Neural crest cell (in vitro differentiated cells): Measurements from ENCODE around the gene SBF2. TPM values are rescaled to one million over a fixed set of nuclear protein-coding genes. Genes with fewer than 3 reads are reported as not detected.
"Not testable (repeated sequence)": the region's sequence is repeated elsewhere in the genome, so short reads cannot be mapped to it uniquely, and the experiment has no call there.

Experiments used
- DNase-seq: peaks from one replicate; pipeline ENCODE4 v3.0.0; 2021; ENCODE audit warnings: low read depth, mixed read lengths, low spot score
- H3K27ac Mint-ChIP-seq: one replicate; pipeline ENCODE4 v1.8.0; 2021; ENCODE audit warnings: mild to moderate bottlenecking, mixed read lengths; ENCODE audit not compliant: unreplicated experiment
- H3K27me3 Mint-ChIP-seq: 2 replicates; pipeline ENCODE4 v1.8.0; 2021; ENCODE audit warnings: low read depth, mild to moderate bottlenecking, mixed read lengths
- H3K36me3 Mint-ChIP-seq: 2 replicates; pipeline ENCODE4 v1.8.0; 2021; ENCODE audit warnings: low read depth, mild to moderate bottlenecking, mixed read lengths
- H3K4me1 Mint-ChIP-seq: 2 replicates; pipeline ENCODE4 v1.8.0; 2021; ENCODE audit warnings: mixed read lengths
- H3K4me3 Mint-ChIP-seq: one replicate; pipeline ENCODE4 v1.8.0; 2021; ENCODE audit warnings: mild to moderate bottlenecking, mixed read lengths
- H3K9me3 Mint-ChIP-seq: 2 replicates; pipeline ENCODE4 v1.8.0; 2021; ENCODE audit warnings: mixed read lengths
- CTCF ChIP-seq: fragments of 200-600 bp; sonication (generic); conservative IDR thresholded peaks from 2 replicates; pipeline ENCODE4 v1.5.0; 2021; ENCODE audit warnings: antibody characterized with exemption, mild to moderate bottlenecking
- total RNA-seq: library from RNA; stranded (reverse); gene quantifications from 2 replicates; pipeline ENCODE4 v1.2.1, GENCODE V29; 2021

The SBF2 gene
- total RNA-seq, 1 donor from 2014 or later: 30.2 TPM

- DNase-seq: no peak
- Mint-ChIP-seq H3K27me3 (no peaks in the 10 kb centered on the region), H3K36me3 (peaks cover 3% of the 10 kb centered on the region), H3K4me3 (no peak overlapping the region), H3K4me1 (no peaks in the 10 kb centered on the region), H3K27ac (no peak overlapping the region), H3K9me3 (peaks cover 5% of the 10 kb centered on the region)
- TF ChIP-seq CTCF: no peak
Observed at GRCh38 chr11:10268746-10269488, 25.1 kb downstream of the SBF2 start.

- Mint-ChIP-seq H3K27ac (no peak overlapping the region), H3K4me1 (no peaks in the 10 kb centered on the region), H3K9me3 (peaks cover 5% of the 10 kb centered on the region), H3K36me3 (peaks cover 3% of the 10 kb centered on the region), H3K27me3 (no peaks in the 10 kb centered on the region), H3K4me3 (no peak overlapping the region)
- TF ChIP-seq CTCF: no peak
- DNase-seq: no peak
Observed at GRCh38 chr11:10267821-10268220, 26.2 kb downstream of the SBF2 start.

GRCh38 chr11:10265936-10266335, 28.1 kb downstream of the SBF2 start:
- no peak for TF ChIP-seq CTCF
- DNase-seq: no peak
- H3K4me1 Mint-ChIP-seq: no peaks in the 10 kb centered on the region
- no peaks in the 10 kb centered on the region for H3K27me3 Mint-ChIP-seq
- H3K4me3 Mint-ChIP-seq: no peak overlapping the region
- peaks cover 3% of the 10 kb centered on the region for H3K36me3 Mint-ChIP-seq
- H3K9me3 Mint-ChIP-seq: peaks cover 5% of the 10 kb centered on the region
- no peak overlapping the region for H3K27ac Mint-ChIP-seq

- not testable (repeated sequence) for H3K27me3 Mint-ChIP-seq, H3K4me1 Mint-ChIP-seq, H3K36me3 Mint-ChIP-seq, H3K27ac Mint-ChIP-seq, H3K4me3 Mint-ChIP-seq, H3K9me3 Mint-ChIP-seq, DNase-seq
Observed at GRCh38 chr11:10264716-10265115, 29.3 kb downstream of the SBF2 start.

GRCh38 chr11:10263929-10264328, 30.1 kb downstream of the SBF2 start:
- Mint-ChIP-seq H3K36me3 (peaks cover 3% of the 10 kb centered on the region), H3K4me3 (no peak overlapping the region), H3K27me3 (no peaks in the 10 kb centered on the region), H3K9me3 (peaks cover 5% of the 10 kb centered on the region), H3K27ac (no peak overlapping the region), H3K4me1 (no peaks in the 10 kb centered on the region)
- DNase-seq: no peak
- no peak for TF ChIP-seq CTCF

- Mint-ChIP-seq H3K4me3 (no peak overlapping the region), H3K36me3 (peaks cover 3% of the 10 kb centered on the region), H3K9me3 (peaks cover 5% of the 10 kb centered on the region), H3K4me1 (no peaks in the 10 kb centered on the region), H3K27me3 (no peaks in the 10 kb centered on the region), H3K27ac (no peak overlapping the region)
- no peak for TF ChIP-seq CTCF
- DNase-seq: no peak
Observed at GRCh38 chr11:10261821-10262220, 32.2 kb downstream of the SBF2 start.
